Fibroblast of lung (primary cell): ENCODE results near the gene GALNT1.

Experiments used
- CTCF ChIP-seq, 2 donors: IDR thresholded peaks in 1 of 2; conservative IDR thresholded peaks in 1 of 2; 1 replicate in 1 of 2; 2 replicates in 1 of 2; pipeline ENCODE4 v1.5.1; 2011 to 2012; ENCODE audit warnings: low read length in 2 of 2, control low read depth in 1 of 2, inconsistent platforms in 1 of 2, low read depth in 1 of 2, mild to moderate bottlenecking in 1 of 2
- EZH2 ChIP-seq: IDR thresholded peaks from 2 replicates; pipeline ENCODE4 v1.5.1; 2012; ENCODE audit warnings: low read length, control low read depth, mild to moderate bottlenecking; ENCODE audit errors: missing control alignments

- TF ChIP-seq CTCF (conservative IDR thresholded peaks at IDR 0.05 in 1 of 2, IDR thresholded peaks at IDR 0.05 in 1 of 2; ENCODE audit: low read depth in 1 of 2, low read length in 2 of 2): no peak
- TF ChIP-seq EZH2: no peak
These were observed 116.3 kb downstream of the GALNT1 start for GRCh38 chr18:35697869-35698268.
